T-helper 2 cell treated with Interferon-gamma antibody and Interleukin-4, amounts not matched to agents 100 ng/mL and 5 ng/mL, for 36 hours (primary cell): ENCODE data around the gene CDK7. TPM values are rescaled to one million over a fixed set of nuclear protein-coding genes. Genes with fewer than 3 reads are reported as not detected.
"Not testable (repeated sequence)": the region's sequence is repeated elsewhere in the genome, so short reads cannot be mapped to it uniquely, and the experiment has no call there.

Source experiments
- intact Hi-C: fragments of 100-400 bp; cut with micrococcal nuclease; formaldehyde crosslinking; loops from one replicate; pipeline ENCODE4 v1.15.1; 2023
- total RNA-seq: library from RNA; stranded (reverse); gene quantifications from 2 replicates; pipeline ENCODE4 v1.2.3, GENCODE V29; 2022

CDK7 gene
- 24.5 and 27.7 TPM in 2 replicates for total RNA-seq

GRCh38 chr5:69234457-69235268 is at the start of gene CDK7:
CDK7 (plus strand) TSS chr5:69234886; CDS start chr5:69234976, 90 bp downstream.
- intact Hi-C loops, result loop anchor here (1.0 kb wide), 6 partner anchors 17 to 140 kb away; partner anchors contain the start of genes AK6, CCNB1, CENPH and RAD17

GRCh38 chr5:69187342-69187741 is 47.3 kb upstream of the CDK7 start:
- intact Hi-C loops, result loop anchor here (5.0 to 10.0 kb wide), 2 partner anchors 145 to 973 kb away; partner anchors contain the start of genes CCDC125 and PIK3R1

- intact Hi-C loops, result loop anchor here (1.0 to 10.0 kb wide), 7 partner anchors 21 to 974 kb away; partner anchors contain the start of genes AK6, CCDC125, CCNB1 and CDK7
Observed at GRCh38 chr5:69188811-69189161, 45.9 kb upstream of the CDK7 start.

- intact Hi-C loops, result loop anchor here (1.0 to 10.0 kb wide), 7 partner anchors 22 to 975 kb away; partner anchors contain the start of genes AK6, CCDC125, CCNB1 and CDK7
Observed at GRCh38 chr5:69189162-69190086, 45.3 kb upstream of the CDK7 start, which contains the start of gene CENPH. CENPH (plus strand) TSS chr5:69189583; CDS start chr5:69189635, 52 bp downstream.

GRCh38 chr5:69202497-69202896 is 32.2 kb upstream of the CDK7 start:
- intact Hi-C loops, result no loop called here

- intact Hi-C loops, result no loop called here
Observed at GRCh38 chr5:69206528-69207190, 28.0 kb upstream of the CDK7 start.

- intact Hi-C loops, result no loop called here
Observed at GRCh38 chr5:69209602-69210001, 25.1 kb upstream of the CDK7 start.

- intact Hi-C loops, result no loop called here
Observed at GRCh38 chr5:69211200-69211599, 23.5 kb upstream of the CDK7 start.

GRCh38 chr5:69212022-69212421 is 22.7 kb upstream of the CDK7 start:
- intact Hi-C loops, result no loop called here

- intact Hi-C loops, result no loop called here
Observed at GRCh38 chr5:69213513-69214215, 21.0 kb upstream of the CDK7 start.

- intact Hi-C loops, result loop anchor here (1.0 kb wide), 5 partner anchors 17 to 152 kb away; partner anchors contain the start of genes AK6, CCNB1, CDK7 and CENPH
Observed at GRCh38 chr5:69217151-69217511, 17.6 kb upstream of the CDK7 start.

- intact Hi-C loops, result loop anchor here (1.0 kb wide), 5 partner anchors 16 to 151 kb away; partner anchors contain the start of genes AK6, CCNB1, CDK7 and CENPH
Observed at GRCh38 chr5:69217548-69218526, 16.8 kb upstream of the CDK7 start.

- intact Hi-C loops, result no loop called here
Observed at GRCh38 chr5:69219939-69220338, 14.7 kb upstream of the CDK7 start.

- intact Hi-C loops, result not testable (repeated sequence)
Observed at GRCh38 chr5:69220371-69220770, 14.3 kb upstream of the CDK7 start.

- intact Hi-C loops, result not testable (repeated sequence)
Observed at GRCh38 chr5:69220833-69221232, 13.9 kb upstream of the CDK7 start.

- intact Hi-C loops, result no loop called here
Observed at GRCh38 chr5:69224520-69224919, 10.2 kb upstream of the CDK7 start.

- intact Hi-C loops, result no loop called here
Observed at GRCh38 chr5:69225860-69226259, 8.8 kb upstream of the CDK7 start.

- intact Hi-C loops, result no loop called here
Observed at GRCh38 chr5:69230181-69230580, 4.5 kb upstream of the CDK7 start.

GRCh38 chr5:69231281-69231680 is 3.4 kb upstream of the CDK7 start:
- intact Hi-C loops, result no loop called here
